Measurements from ENCODE around the gene AKAP1.
A peak's percentile ranks its signal among the peaks of the same experiment; 100 is the strongest.

AKAP1 gene, protein sequence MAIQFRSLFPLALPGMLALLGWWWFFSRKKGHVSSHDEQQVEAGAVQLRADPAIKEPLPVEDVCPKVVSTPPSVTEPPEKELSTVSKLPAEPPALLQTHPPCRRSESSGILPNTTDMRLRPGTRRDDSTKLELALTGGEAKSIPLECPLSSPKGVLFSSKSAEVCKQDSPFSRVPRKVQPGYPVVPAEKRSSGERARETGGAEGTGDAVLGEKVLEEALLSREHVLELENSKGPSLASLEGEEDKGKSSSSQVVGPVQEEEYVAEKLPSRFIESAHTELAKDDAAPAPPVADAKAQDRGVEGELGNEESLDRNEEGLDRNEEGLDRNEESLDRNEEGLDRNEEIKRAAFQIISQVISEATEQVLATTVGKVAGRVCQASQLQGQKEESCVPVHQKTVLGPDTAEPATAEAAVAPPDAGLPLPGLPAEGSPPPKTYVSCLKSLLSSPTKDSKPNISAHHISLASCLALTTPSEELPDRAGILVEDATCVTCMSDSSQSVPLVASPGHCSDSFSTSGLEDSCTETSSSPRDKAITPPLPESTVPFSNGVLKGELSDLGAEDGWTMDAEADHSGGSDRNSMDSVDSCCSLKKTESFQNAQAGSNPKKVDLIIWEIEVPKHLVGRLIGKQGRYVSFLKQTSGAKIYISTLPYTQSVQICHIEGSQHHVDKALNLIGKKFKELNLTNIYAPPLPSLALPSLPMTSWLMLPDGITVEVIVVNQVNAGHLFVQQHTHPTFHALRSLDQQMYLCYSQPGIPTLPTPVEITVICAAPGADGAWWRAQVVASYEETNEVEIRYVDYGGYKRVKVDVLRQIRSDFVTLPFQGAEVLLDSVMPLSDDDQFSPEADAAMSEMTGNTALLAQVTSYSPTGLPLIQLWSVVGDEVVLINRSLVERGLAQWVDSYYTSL

DNA sequence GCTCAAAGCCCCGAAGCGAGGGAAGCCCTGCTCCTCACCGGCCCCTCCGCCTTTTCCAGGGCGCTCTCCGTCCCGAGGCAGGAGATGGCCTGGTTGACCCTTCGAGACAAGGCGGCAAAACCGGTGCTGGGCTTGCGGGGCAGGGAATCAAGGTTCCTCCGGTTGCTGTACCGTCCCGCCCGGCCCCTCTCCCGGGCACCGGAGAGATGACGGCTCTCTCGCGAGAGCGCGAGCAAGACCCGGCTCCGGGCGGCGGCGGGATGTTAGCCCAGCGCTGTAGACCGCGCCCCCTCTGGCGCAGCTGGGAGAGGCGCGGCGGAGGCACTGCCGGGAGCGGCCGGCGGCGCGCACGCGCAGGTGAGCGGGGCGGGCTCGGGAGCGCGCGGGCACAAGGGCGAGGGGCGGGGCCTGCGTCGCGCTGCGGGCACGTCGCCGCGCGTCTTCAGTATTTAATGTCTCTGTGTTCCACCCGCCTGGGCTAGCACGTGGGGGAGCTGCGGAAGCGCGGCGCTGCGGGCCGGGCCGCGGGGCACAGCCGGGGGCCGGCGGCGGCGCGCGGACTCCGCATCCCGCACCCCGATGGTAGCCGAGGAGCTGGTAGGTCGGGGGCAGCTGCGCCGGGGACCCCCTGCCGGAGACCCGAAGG lies at the start of gene AKAP1:
Gene AKAP1 (plus strand): TSS at position 445 of the 646 bp plus-strand sequence. CDS start 20,219 bp downstream, outside the sequence.
- DNase-seq, result peak; percentile 97

DNA sequence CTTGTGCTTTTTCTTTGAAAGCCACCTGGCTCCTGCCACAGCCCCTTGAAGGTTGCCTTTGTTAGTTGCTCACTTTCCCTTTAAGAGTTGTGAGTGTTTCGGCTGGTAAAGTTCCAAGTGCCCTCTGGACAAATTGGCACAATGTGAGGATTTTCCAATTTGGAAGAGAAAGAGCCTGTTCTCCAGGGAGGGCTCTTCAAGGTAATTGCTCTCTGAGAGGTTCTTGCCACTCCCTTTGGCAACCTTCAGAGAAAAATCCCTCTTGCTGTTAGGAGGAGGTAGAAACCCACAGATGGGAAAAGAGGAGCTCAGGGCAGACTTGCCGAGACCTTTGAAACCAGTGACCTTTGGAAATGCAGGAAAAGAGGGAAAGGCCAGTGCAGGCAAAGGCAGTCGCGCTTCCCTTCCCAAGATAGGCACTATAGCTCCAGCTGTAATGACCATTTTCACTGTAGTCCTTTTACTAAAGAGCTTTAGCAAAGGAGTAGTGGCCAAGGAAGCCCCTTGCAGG lies 49.0 kb upstream of the AKAP1 start:
- no peak for DNase-seq

DNA sequence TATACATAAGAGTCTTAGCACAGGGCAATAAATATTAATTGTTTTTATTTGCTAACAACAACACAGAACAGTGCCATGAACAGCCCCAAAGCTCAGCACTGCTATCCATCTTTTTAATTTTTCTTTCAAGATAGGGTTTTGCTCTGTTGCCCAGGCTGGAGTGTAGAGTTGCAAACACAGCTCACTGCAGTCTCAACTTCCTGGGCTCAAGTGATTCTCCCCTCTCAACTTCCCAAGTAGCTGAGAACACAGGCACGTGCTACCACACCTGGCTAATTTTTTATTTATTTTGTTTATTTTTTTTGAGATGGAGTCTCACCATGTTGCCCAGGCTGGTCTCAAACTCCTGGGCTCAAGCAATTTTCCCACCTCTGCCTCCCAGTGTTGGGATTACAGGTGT lies 47.6 kb upstream of the AKAP1 start:
- no peak for DNase-seq

DNA sequence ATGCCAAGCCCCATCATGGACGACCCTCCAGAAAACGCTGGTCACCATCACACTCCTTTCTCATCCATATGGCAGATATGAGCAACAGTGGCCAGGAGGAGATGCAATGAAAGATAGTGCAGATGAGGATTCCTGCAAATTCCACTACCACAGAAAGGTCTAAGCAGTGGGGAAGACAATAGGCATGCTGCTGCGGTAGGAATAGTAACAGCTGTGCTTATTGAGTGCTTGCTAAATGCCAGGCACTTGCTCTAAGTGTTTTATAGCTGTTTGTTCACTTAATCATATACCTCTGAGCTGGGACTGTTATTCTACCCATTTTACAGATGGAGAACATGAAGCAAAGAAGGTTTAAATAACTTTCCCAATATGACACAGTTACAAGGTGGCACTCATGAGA lies 46.6 kb upstream of the AKAP1 start:
- DNase-seq, result no peak

DNA sequence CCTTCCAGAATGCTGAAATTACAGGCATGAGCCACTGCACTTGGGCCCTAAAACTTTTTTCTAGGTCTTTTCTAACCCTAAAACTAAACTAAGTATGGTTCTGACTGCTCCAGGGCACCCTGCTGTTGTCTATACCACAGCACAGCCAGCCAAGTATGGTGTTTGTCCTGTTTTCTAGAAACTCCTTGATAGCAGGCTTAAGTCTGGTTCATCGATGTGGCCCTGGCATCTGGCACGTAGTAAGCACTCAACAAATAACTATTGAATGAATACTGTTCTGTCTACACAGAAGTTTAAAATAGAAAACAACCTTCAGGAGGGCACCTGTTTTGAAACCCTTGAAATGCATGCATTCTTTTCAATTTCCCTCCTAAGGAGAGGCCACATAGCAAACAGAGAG lies 44.5 kb upstream of the AKAP1 start:
- no peak for DNase-seq

DNA sequence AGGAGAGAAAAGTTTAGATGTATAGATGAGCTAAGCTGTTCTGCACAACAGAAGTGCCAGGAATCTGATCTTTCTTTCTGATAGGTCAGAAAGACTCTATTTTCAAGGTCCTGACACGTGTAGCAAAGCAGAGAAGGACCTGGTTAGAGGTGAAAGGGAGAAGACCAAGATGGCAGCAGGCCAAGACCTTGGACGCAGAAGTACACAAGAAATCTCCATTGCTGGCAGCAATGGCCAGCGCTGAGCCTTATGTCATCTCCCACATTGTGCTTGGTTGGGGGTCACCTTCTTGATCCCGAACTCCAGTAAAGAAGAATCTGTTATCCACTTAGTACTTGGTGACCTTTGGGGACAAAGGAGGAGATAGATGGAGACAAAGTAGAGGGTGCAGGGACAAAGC lies 41.8 kb upstream of the AKAP1 start:
- no peak for DNase-seq

DNA sequence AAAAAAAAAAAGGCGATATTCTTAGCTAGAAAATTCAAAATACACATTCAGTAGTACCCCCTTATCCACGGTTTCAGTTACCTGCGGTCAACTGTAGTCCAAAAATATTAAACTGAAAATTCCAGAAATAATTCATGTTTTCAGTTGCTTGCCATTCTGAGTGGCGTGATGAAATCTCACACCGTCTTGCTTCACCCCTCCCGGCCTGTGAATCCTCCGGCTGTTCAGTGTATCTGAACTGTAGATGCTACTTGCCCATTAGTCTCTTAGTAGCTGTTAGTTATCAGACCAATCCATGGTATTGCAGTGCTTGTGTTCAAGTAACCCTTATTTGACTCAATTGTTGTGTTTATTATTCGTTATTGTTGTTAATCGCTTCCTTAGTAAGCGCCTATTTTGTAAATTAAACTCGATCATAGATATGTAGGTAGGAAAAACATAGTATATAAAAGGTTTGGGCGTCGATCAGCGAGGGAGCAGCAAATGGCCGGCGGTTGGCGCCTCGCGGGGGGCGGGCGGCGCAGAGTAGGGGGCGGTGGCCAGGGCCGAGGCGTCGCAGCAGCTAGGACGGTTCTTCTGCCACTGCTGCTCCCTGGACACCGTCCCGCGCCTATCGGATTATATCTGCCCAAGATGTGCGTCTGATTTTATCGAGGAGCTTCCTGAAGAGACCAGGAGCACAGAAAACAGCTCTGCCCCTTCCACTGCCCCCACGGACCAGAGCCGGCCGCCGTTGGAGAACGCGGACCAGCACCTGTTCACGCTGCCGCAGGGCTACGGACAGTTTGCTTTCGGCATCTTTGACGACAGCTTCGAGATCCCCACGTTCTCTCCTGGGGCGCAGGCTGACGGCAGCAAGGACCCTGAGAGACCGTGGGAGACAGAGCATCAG lies 39.8 kb upstream of the AKAP1 start:
- peak; percentile 58 for DNase-seq

DNA sequence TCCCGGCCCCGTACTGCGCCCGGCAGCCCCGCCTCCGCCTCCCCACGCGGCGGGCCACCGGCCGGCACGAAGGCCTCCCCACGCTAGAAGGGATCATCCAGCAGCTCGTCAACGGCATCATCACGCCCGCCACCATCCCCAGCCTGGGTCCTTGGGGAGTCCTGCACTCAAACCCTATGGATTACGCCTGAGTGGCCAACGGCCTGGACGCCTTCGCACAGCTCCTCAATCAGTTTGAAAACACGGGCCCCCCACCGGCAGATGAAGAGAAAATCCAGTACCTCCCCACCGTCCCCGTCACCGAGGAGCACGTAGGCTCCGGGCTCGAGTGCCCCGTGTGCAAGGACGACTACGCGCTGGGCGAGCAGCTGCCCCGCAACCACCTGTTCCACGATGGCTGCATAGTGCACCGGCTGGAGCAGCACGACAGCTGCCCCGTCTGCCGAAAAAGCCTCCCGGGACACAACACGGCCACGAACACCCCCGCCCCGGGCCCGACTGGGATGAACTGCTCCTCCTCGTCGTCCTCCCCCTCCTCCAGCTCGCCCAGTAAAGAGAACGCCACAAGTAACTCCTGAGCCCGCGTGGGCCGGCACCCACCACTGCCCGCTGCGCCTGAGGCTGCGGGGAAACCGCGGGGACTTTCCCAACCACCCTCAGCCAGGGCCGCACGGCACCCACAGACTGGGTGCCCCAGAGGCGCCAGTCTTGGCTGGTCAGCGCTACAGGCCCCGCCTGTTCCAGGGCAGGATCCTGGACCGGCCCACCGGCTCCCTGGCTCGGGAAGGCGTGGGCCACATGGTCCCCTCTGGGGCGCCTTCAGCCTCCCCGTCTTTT lies 39.0 kb upstream of the AKAP1 start:
- peak; percentile 90 for DNase-seq

DNA sequence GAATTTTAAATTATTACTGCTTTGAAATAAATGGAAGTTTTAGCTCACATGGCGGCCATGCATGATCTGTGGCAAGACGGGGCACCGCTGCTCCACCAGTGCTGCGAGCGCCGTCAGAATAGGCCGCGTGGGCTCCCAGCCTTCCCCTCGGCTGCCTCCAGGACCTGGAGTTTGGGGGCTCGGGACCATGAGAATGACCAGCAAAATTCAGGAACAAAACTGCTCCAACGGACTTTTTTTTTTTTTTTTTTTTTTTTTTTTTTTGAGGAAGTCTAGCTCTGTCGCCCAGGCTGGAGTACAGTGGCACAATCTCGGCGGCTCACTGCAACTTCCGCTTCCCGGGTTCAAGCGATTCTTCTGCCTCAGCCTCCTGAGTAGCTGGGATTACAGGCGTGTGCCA lies 38.3 kb upstream of the AKAP1 start:
- DNase-seq, result peak; percentile 74

DNA sequence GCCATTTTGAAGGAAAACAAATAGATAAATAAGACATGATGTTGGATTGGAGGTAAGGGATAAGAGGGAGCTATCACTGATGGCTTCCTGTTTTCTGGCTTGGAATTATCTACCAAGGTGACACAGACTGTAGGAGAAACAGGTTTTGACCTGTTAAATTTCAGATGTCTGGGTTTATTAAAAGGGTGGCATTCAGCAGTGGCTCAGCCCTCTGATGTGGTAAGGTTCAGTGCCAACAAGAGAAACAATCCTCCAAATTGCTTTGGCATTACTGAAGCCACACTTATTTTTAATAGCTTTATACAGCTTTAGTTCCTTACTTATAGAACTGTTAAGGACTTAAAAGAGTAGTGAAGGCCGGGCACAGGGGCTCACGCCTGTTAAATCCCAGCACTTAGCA lies 37.0 kb upstream of the AKAP1 start:
- DNase-seq, result no peak

DNA sequence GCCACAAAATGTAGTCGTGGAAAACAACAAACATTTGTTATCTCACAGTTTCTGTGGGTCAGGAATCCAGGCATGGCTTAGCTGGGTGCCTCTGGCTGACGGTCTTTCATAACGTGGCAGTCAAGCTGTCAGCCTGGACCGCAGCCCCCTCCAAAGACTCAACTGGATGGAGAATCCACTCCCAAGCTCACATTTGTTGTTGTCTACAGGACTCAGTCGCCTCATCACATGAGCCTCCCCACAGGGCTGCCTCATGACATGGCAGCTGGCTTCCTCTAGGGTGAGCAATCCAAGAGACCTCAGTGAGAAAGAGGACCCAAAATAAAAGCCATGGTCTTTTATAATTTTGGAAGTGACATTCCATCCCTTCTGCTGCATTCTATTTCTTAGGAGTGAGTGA lies 34.7 kb upstream of the AKAP1 start:
- DNase-seq, result peak; percentile 33

DNA sequence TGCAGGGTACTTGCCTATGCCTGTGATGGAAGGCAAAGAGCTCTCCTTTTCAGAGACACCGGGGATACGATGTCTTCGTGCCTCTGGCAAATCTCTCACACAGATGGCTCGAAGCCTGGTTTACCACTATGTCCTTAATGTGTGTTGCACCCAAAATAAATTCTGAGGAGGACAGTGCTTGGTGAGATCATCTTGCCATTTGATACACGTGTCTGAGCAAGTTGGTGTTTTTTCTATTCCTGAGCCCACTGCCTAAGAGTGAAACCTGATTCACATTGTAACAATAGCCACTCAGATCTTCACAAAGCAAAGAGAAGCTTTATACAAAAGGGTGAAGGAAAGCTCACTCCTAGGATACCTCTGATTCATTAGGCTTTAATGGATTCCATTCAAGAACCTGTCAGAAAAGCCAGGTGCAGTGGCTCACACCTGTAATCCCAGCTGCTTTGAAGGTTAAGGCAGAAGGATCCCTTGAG lies 33.1 kb upstream of the AKAP1 start:
- no peak for DNase-seq

DNA sequence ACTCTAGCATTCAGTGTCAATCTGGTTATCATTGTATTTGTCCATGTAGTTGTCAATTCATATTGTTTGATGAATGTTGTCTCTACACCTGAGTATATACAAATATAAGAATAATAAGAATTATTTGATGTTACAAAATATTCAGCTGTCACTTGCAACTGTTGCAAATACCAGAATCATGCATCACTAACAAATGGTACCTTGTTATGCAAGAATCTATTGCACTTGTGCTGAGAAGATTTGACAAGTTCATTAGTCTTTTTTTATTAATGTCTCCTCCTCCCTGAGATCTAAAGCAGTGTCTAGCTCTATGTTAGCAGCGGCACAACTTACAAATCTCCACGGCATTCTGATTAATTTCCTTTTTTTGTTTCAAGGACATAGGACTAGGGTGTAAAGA lies 22.2 kb upstream of the AKAP1 start:
- DNase-seq, result no peak

DNA sequence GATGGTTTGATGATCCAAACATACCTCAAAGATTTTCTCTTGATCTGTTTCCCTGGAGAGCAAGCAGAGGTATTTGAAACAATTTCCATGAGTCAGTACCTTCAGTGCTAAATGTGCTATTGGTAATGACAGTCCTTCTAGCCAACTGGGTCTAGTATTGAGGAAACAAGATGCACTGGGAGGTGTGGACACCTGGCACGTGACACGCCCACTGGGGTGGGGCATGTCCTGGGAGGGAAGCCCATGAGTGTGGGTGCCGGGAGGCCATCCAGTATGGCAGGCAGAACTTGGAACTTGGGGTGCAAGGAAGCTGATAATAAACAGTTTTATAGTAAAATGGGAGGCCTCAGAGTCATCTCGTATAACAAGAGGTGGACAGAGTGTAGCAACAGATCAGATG lies 17.9 kb upstream of the AKAP1 start:
- DNase-seq, result no peak

DNA sequence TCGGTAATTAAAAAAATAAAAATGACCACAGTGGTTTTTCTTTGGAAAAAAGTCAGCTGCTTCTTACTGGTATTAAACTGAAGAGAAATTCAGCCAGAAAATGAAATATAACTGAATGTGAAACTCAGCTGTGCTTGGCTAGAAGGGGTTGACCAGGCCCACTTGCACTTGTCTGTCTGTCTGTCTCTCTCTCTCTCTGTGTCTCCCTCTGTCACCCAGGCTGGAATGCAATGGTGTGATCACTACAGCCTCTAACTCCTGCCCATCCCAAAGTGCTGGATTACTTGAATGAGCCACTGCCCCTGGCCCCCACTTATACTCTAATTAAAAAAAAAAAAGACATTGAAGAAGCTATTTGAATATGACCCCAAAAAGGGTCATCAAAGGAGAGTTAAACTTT lies 17.3 kb upstream of the AKAP1 start:
- DNase-seq, result no peak

DNA sequence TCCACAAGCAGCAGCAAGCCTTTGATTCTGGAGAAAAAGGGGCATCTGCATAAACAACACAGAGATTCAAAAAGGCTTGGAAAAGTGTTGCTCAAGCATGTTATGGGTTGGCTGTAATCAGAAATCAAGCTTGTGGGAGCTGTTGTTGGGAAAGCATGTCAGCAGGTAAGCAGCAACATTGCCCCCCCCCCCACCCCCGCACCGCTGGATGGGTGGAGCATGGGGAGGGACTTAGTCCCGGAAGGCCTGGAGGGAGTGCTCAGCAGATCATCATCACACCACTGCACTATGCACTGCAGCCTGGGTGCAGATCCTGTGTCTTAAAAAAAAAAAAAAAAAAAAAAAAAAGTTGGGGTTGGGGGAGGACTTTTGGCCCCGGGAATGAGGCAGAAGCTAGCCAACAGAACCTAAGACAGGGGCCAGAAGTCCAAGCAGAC lies 16.8 kb upstream of the AKAP1 start:
- no peak for DNase-seq

DNA sequence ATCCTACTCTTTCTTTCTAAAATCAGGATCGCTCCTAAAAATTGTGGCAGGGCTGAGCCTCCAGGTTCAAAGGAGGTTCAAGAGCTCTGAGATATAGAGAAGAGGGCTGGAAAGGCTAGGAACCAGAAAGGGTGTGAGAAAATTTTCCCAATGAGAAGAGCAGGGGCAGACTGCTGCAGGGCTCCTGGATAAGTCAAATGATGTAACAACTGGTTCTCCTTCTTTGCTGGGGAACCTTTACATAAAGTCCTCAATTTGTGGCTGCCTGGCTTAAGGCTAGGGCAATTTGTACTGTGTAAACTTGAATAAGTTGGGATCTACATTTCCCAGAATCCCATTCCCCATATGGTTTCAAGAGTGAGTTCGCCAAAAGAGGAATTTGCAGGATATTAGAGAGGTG lies 16.3 kb upstream of the AKAP1 start:
- no peak for DNase-seq

DNA sequence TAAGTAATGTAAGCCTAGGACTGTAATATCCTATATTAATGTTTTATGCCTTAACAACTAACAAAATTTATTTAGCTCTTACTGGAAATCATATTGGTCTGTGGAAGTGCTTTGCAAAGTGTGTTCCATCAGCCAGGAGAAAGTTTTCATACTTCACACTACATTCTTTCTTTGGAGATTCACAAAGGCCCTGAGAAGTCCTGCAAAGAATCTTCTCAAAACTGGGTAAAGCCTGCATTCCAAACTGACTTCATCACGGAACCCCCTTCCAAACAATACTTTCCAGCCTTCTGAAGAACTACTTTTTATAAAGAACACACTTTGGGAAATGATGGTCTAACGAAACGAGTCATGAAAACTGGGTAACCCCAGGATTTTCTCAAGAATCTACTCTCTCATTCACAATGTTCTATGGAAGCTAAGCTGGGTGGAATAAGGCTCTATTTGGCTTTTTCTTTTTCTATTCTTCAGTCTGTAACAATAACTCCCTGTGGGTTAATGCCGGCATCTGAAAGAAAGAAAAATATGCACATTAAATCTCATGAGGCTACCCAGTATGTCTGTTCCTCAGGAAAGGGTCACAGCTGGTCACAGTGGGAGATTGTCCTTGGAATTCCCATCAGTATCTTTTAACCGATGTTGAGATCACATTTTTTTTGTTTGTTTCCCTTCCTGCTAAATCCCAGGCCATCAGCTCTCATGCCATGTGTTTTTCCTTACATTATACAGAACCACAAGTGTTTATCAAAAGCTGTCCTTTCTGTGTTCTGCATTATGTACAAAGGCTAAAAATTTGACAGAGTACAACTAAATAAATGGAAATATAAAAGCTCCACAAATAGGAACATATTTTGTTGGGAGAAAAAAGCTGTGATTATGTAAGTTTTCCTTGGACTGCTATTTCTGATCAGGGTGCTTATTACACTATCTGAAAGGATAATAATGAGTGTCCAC lies 12.8 kb upstream of the AKAP1 start:
- DNase-seq, result no peak

DNA sequence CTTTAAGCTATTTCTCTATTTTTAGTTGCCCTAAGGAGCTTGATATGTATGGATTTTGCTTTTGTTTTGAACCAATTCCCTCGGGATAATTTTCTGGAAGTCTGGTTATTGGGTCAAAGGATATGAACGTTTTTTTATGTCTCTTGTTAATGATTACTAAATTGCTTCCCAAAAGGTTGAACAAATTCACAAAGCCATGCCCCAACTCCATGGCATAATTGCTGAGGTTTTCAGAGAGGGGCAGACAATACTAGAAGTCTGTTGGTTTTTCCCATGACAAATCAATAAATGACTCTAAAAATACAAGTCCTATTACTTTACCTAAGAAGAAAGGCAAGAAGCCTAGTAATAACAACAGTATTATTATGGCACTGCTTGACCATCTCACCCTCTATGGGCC lies 11.4 kb upstream of the AKAP1 start:
- DNase-seq, result no peak

DNA sequence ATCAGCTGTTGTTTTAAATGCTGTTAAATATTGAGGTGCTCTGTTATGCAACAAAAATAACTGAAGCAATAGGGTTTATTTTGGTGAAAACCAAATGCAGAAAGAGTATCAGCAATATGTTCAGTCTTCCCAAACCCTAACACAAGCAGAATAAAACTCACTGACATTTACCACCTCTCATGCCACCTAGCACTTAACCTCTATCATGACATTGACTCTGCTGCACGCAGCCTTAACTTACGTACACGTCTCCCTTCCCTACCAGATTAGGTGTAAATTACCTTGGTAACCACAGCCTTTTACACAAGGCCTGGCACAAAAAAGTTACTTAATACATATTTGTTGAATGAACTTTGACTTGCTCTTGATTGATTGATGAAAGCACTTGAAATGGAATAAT lies 9.9 kb upstream of the AKAP1 start:
- no peak for DNase-seq
